H9 (cell line): ENCODE measurements around the gene CYP24A1. TPM values are rescaled to one million over a fixed set of nuclear protein-coding genes. Genes with fewer than 3 reads are reported as not detected.

Experiments
- DNase-seq: peaks from one replicate; pipeline ENCODE4 v3.0.0-alpha.2; 2017
- H2AFZ ChIP-seq: one replicate; pipeline ENCODE4 v1.6.1; 2013; ENCODE audit warnings: mild to moderate bottlenecking, low read length, control low read depth, moderate library complexity
- H2AK5ac ChIP-seq: 2 replicates; pipeline ENCODE4 v1.6.1; 2013; ENCODE audit warnings: low read length, control low read depth, mixed read lengths; ENCODE audit not compliant: insufficient read length
- H2BK120ac ChIP-seq: one replicate; pipeline ENCODE4 v1.6.1; 2013; ENCODE audit warnings: low read depth, mild to moderate bottlenecking, low read length, control low read depth, inconsistent platforms; ENCODE audit not compliant: poor library complexity, severe bottlenecking
- H2BK12ac ChIP-seq: 2 replicates; pipeline ENCODE4 v1.6.1; 2013; ENCODE audit warnings: low read length, control low read depth, mixed read lengths, low read depth; ENCODE audit not compliant: insufficient read length
- H2BK15ac ChIP-seq: 2 replicates; pipeline ENCODE4 v1.6.1; 2013; ENCODE audit warnings: low read depth, low read length, control low read depth
- H2BK20ac ChIP-seq: one replicate; pipeline ENCODE4 v1.6.1; 2013; ENCODE audit warnings: low read depth, mild to moderate bottlenecking, low read length, control low read depth, inconsistent platforms; ENCODE audit not compliant: poor library complexity, severe bottlenecking
- H2BK5ac ChIP-seq: 2 replicates; pipeline ENCODE4 v1.6.1; 2013; ENCODE audit warnings: low read length, control low read depth, mixed read lengths; ENCODE audit not compliant: insufficient read length
- H3K14ac ChIP-seq: 2 replicates; pipeline ENCODE4 v1.6.1; 2013; ENCODE audit warnings: low read length, control low read depth; ENCODE audit not compliant: insufficient read depth
- H3K18ac ChIP-seq: 2 replicates; pipeline ENCODE4 v1.6.1; 2013; ENCODE audit warnings: low read depth, mild to moderate bottlenecking, mixed read lengths, low read length, control low read depth; ENCODE audit not compliant: insufficient read length
- H3K23ac ChIP-seq: 2 replicates; pipeline ENCODE4 v1.6.1; 2013; ENCODE audit warnings: low read length, control low read depth, mixed read lengths, low read depth; ENCODE audit not compliant: insufficient read length
- H3K23me2 ChIP-seq: 2 replicates; pipeline ENCODE4 v1.6.1; 2013; ENCODE audit warnings: low read depth, mild to moderate bottlenecking, mixed read lengths, low read length, control low read depth; ENCODE audit not compliant: insufficient read length, poor library complexity, severe bottlenecking
- H3K27ac ChIP-seq: 2 replicates; pipeline ENCODE4 v1.5.1; 2013; ENCODE audit warnings: low read length, control low read depth, mixed read lengths, low read depth; ENCODE audit not compliant: insufficient read length
- H3K27me3 ChIP-seq: 2 replicates; pipeline ENCODE4 v1.6.1; 2013; ENCODE audit warnings: low read length, control low read depth, inconsistent platforms; ENCODE audit not compliant: insufficient read depth
- H3K4ac ChIP-seq: 2 replicates; pipeline ENCODE4 v1.6.1; 2013; ENCODE audit warnings: low read depth, mild to moderate bottlenecking, control low read depth, inconsistent platforms, low read length, moderate library complexity
- H3K4me1 ChIP-seq: 2 replicates; pipeline ENCODE4 v1.6.1; 2013; ENCODE audit warnings: low read length, control low read depth, inconsistent platforms; ENCODE audit not compliant: insufficient read depth
- H3K4me2 ChIP-seq: 2 replicates; pipeline ENCODE4 v1.6.1; 2013; ENCODE audit warnings: low read length, control low read depth, mixed read lengths; ENCODE audit not compliant: insufficient read length, insufficient read depth
- H3K56ac ChIP-seq: 2 replicates; pipeline ENCODE4 v1.6.1; 2013; ENCODE audit warnings: low read depth, mild to moderate bottlenecking, mixed read lengths, low read length, control low read depth; ENCODE audit not compliant: insufficient read length
- H3K79me1 ChIP-seq: 2 replicates; pipeline ENCODE4 v1.6.1; 2013; ENCODE audit warnings: low read depth, mild to moderate bottlenecking, moderate library complexity, low read length, control low read depth, inconsistent platforms; ENCODE audit not compliant: insufficient read depth, poor library complexity, severe bottlenecking
- H3K79me2 ChIP-seq: 2 replicates; pipeline ENCODE4 v1.6.1; 2013; ENCODE audit warnings: low read length, control low read depth, inconsistent platforms; ENCODE audit not compliant: insufficient read depth
- H3K9ac ChIP-seq: 2 replicates; pipeline ENCODE4 v1.6.1; 2013; ENCODE audit warnings: low read length, control low read depth, mixed read lengths; ENCODE audit not compliant: insufficient read length; ENCODE audit errors: extremely low read depth
- H3K9me3 ChIP-seq: one replicate; pipeline ENCODE4 v1.6.1; 2013; ENCODE audit warnings: low read depth, low read length, inconsistent platforms; ENCODE audit not compliant: control insufficient read depth
- H3T11ph ChIP-seq: one replicate; pipeline ENCODE4 v1.6.1; 2013; ENCODE audit warnings: mild to moderate bottlenecking, low read length, control low read depth, inconsistent platforms
- H4K20me1 ChIP-seq: one replicate; pipeline ENCODE4 v1.6.1; 2013; ENCODE audit not compliant: control insufficient read depth, insufficient read length, insufficient read depth
- H4K5ac ChIP-seq: 2 replicates; pipeline ENCODE4 v1.6.1; 2013; ENCODE audit warnings: low read depth, mild to moderate bottlenecking, mixed read lengths, low read length, control low read depth; ENCODE audit not compliant: insufficient read length
- H4K8ac ChIP-seq: replicated peaks from 2 replicates; pipeline ENCODE4 v1.6.1; 2013; ENCODE audit warnings: low read length, control low read depth, mixed read lengths, low read depth; ENCODE audit not compliant: insufficient read length
- H4K91ac ChIP-seq: 2 replicates; pipeline ENCODE4 v1.6.1; 2013; ENCODE audit warnings: low read depth, mild to moderate bottlenecking, moderate library complexity, mixed read lengths, low read length, control low read depth; ENCODE audit not compliant: insufficient read length
- H3K27ac Mint-ChIP-seq, 3 experiments: 2 replicates in 2 of 3; 3 replicates in 1 of 3; pipeline ENCODE4 v1.8.0; 2020 to 2021; ENCODE audit warnings: mixed read lengths in 3 of 3, mild to moderate bottlenecking in 1 of 3, moderate library complexity in 1 of 3
- H3K27me3 Mint-ChIP-seq: 2 replicates; pipeline ENCODE4 v1.8.0; 2021; ENCODE audit warnings: low read depth, mild to moderate bottlenecking, moderate library complexity, mixed read lengths
- H3K36me3 Mint-ChIP-seq, 3 experiments: 2 replicates in 2 of 3; 3 replicates in 1 of 3; pipeline ENCODE4 v1.8.0; 2020 to 2021; ENCODE audit warnings: low read depth in 3 of 3, mixed read lengths in 3 of 3; ENCODE audit not compliant: insufficient read depth in 1 of 3
- H3K4me1 Mint-ChIP-seq, 2 experiments: 2 replicates each; pipeline ENCODE4 v1.8.0; 2020; ENCODE audit warnings: mixed read lengths in 2 of 2
- H3K4me3 Mint-ChIP-seq, 2 experiments: 2 replicates in 1 of 2; 3 replicates in 1 of 2; pipeline ENCODE4 v1.8.0; 2020 to 2021; ENCODE audit warnings: mild to moderate bottlenecking in 2 of 2, mixed read lengths in 2 of 2, moderate library complexity in 1 of 2
- H3K9me3 Mint-ChIP-seq, 2 experiments: 2 replicates in 1 of 2; 3 replicates in 1 of 2; pipeline ENCODE4 v1.8.0; 2020; ENCODE audit warnings: mild to moderate bottlenecking in 2 of 2, mixed read lengths in 2 of 2, moderate library complexity in 1 of 2
- CTCF ChIP-seq: fragments of 200-600 bp; sonication (generic); conservative IDR thresholded peaks from 3 replicates; pipeline ENCODE4 v1.8.0; 2021; ENCODE audit warnings: antibody characterized with exemption, mild to moderate bottlenecking
- WGBS: extraction: QIAGEN DNeasy Blood & Tissue Kit; methylation state at CpG from one replicate; pipeline ENCODE4 v1.1.7; 2013; ENCODE audit warnings: missing lambda C conversion rate, low lambda C conversion rate, mixed read lengths; ENCODE audit not compliant: insufficient read length; ENCODE audit errors: extremely low coverage; 5-methylcytosine and 5-hydroxymethylcytosine counted together
- total RNA-seq: library from RNA; stranded (reverse); gene quantifications from 2 replicates; pipeline ENCODE4 v1.2.1, GENCODE V29; 2021

CYP24A1 gene
- total RNA-seq, 1 experiment from 2014 or later, result not detected

DNA sequence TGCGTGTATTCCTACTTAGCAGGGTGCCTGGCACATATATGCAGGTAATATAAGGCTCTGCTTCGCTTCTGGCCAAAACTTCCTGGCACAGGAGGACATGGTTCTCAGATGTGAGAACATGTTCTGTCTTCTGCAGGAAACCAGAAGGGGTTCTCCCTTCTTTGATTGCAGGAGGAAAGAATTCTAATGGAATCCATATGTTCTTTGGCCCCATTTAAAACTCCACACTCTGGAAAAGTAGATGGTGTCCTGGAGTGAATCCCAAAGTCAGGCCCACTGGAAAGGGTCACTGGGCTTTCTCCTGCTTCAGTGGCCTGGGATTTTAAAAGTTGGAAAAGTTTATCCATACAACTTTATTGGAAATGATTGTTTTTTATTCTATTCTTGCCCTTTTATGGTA lies 16.4 kb upstream of the CYP24A1 start:
- Mint-ChIP-seq H3K9me3 (no peaks in the 10 kb centered on the region), H3K4me3 (no peak overlapping the region), H3K36me3 (no peaks in the 10 kb centered on the region), H3K4me1 (no peaks in the 10 kb centered on the region), H3K27me3 (no peaks in the 10 kb centered on the region), H3K27ac (no peak overlapping the region)
- WGBS, result no CpG with 5 or more reads among the region's 2 CpGs
- H3K23ac ChIP-seq, result no peak overlapping the region
- no peak overlapping the region for H2BK20ac ChIP-seq
- H3K56ac ChIP-seq, result no peak overlapping the region
- H3K18ac ChIP-seq, result no peak overlapping the region
- H3K27me3 ChIP-seq, result no peaks in the 10 kb centered on the region
- no peak overlapping the region for H3K14ac ChIP-seq
- no peaks in the 10 kb centered on the region for H3K9me3 ChIP-seq
- no peaks in the 10 kb centered on the region for H3K23me2 ChIP-seq
- no peak overlapping the region for H4K91ac ChIP-seq
- no peak overlapping the region for H3K9ac ChIP-seq
- no peak overlapping the region for H3K4me2 ChIP-seq
- no peak overlapping the region for H4K8ac ChIP-seq
- H3K79me2 ChIP-seq, result no peaks in the 10 kb centered on the region
- H2AFZ ChIP-seq, result no peak overlapping the region
- H3K79me1 ChIP-seq, result no peaks in the 10 kb centered on the region
- H2BK12ac ChIP-seq, result no peak overlapping the region
- no peaks in the 10 kb centered on the region for H3K4me1 ChIP-seq
- TF ChIP-seq CTCF, result no peak
- H4K5ac ChIP-seq, result no peak overlapping the region
- DNase-seq, result no peak
- no peak overlapping the region for H2BK15ac ChIP-seq
- H3K27ac ChIP-seq, result no peak overlapping the region
- H3T11ph ChIP-seq, result no peak overlapping the region
- no peak overlapping the region for H2AK5ac ChIP-seq
- H3K4ac ChIP-seq, result no peak overlapping the region
- no peak overlapping the region for H2BK5ac ChIP-seq
- no peak overlapping the region for H2BK120ac ChIP-seq
- no peaks in the 10 kb centered on the region for H4K20me1 ChIP-seq
